ENCODE results near the gene RNF182. TPM values are rescaled to one million over a fixed set of nuclear protein-coding genes. Genes with fewer than 3 reads are reported as not detected.

Gene RNF182
- total RNA-seq, 2 experiments from 2014 or later: 0.11 to 0.20 TPM

GRCh38 chr6:14010275-14010674 lies 85.5 kb downstream of the RNF182 start:
- POLR2A ChIA-PET: no interaction called here
- DNase-seq (no peak), ATAC-seq (ENCODE audit: poor library complexity) (no peak)
- H3K36me3 Mint-ChIP-seq (ENCODE audit: low read depth): no peaks in the 10 kb centered on the region
- no peak overlapping the region for H3K4me3 Mint-ChIP-seq
- no peak for TF ChIP-seq CTCF (IDR thresholded peaks at IDR 0.05)
- CTCF ChIA-PET: no interaction called here
- Histone ChIP-seq H3K27ac (ENCODE audit: low read depth in 1 of 2, low read length in 2 of 2) (no peak overlapping the region), H3K4me1 (ENCODE audit: insufficient read depth, low read length) (no peaks in the 10 kb centered on the region), H3K4me3 (ENCODE audit: low read length) (no peak overlapping the region), H3K27me3 (ENCODE audit: control insufficient read depth in 1 of 2, insufficient read depth in 2 of 2, low read length in 2 of 2) (peaks cover 0 to 21% of the 10 kb centered on the region in 2 experiments), H3K36me3 (ENCODE audit: insufficient read depth, low read length) (no peaks in the 10 kb centered on the region), H3K9me3 (ENCODE audit: control insufficient read depth in 1 of 2, insufficient read depth in 1 of 2, low read length in 2 of 2) (no peaks in the 10 kb centered on the region)
- H3K4me1 Mint-ChIP-seq (ENCODE audit: low read depth): no peaks in the 10 kb centered on the region
- H3K27me3 Mint-ChIP-seq: peaks cover 22% of the 10 kb centered on the region
- no peak overlapping the region for H3K27ac Mint-ChIP-seq
- intact Hi-C loops (cut with DNase I, micrococcal nuclease): no loop called here
- H3K9me3 Mint-ChIP-seq: no peaks in the 10 kb centered on the region

GRCh38 chr6:14012313-14013030 lies 87.7 kb downstream of the RNF182 start:
- Mint-ChIP-seq H3K4me3 (no peak overlapping the region), H3K27me3 (peaks cover 7% of the 10 kb centered on the region)

DNA sequence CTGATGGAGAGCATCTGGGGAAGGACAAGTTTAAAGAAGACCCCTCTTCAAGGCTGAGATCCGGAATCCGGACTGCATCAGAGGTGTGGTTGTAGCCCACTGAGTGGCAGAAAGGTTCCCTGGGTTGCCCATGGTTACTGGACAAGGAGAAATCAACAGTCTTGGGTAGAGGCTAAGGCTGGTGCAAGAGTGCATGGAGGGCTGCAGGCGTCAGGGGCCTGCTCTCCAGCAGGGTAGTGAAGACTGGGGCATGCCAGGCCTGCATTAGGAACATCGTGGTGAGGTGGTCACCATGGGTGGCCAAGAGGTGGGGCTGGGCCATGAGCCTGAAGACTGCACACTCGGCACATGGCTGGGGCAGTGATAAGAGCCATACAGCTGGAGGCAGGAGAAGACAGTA lies 91.2 kb downstream of the RNF182 start:
- Histone ChIP-seq H3K4me1 (ENCODE audit: insufficient read depth, low read length) (no peaks in the 10 kb centered on the region), H3K36me3 (ENCODE audit: insufficient read depth, low read length) (no peaks in the 10 kb centered on the region), H3K4me3 (ENCODE audit: low read length) (no peak overlapping the region), H3K27ac (ENCODE audit: low read depth in 1 of 2, low read length in 2 of 2) (no peak overlapping the region), H3K9me3 (ENCODE audit: control insufficient read depth in 1 of 2, insufficient read depth in 1 of 2, low read length in 2 of 2) (no peaks in the 10 kb centered on the region), H3K27me3 (ENCODE audit: control insufficient read depth in 1 of 2, insufficient read depth in 2 of 2, low read length in 2 of 2) (peaks cover 0 to 7% of the 10 kb centered on the region in 2 experiments)
- intact Hi-C loops (cut with DNase I, micrococcal nuclease): no loop called here
- DNase-seq: no peak
- no peak for ATAC-seq (ENCODE audit: poor library complexity)
- ChIA-PET CTCF (no interaction called here), POLR2A (no interaction called here)
- no peaks in the 10 kb centered on the region for H3K9me3 Mint-ChIP-seq
- peaks cover 7% of the 10 kb centered on the region for H3K27me3 Mint-ChIP-seq
- no peak overlapping the region for H3K27ac Mint-ChIP-seq
- no peaks in the 10 kb centered on the region for H3K4me1 Mint-ChIP-seq (ENCODE audit: low read depth)
- TF ChIP-seq CTCF (IDR thresholded peaks at IDR 0.05): no peak
- no peak overlapping the region for H3K4me3 Mint-ChIP-seq
- H3K36me3 Mint-ChIP-seq (ENCODE audit: low read depth): no peaks in the 10 kb centered on the region

More at GRCh38 chr6:14012313-14013030, 87.7 kb downstream of the RNF182 start:
- H3K36me3 Mint-ChIP-seq (ENCODE audit: low read depth): no peaks in the 10 kb centered on the region
- H3K9me3 Mint-ChIP-seq: no peaks in the 10 kb centered on the region
- H3K27ac Mint-ChIP-seq: no peak overlapping the region
- ChIA-PET CTCF (interaction anchor here (1.5 kb wide), 1 partner anchor 9 kb away, joined by 4 read pairs; no protein-coding TSS in a partner anchor), POLR2A (interaction anchor here (0.6 kb wide), 1 partner anchor 1458 kb away, joined by 3 read pairs; no protein-coding TSS in a partner anchor)
- Histone ChIP-seq H3K4me1 (ENCODE audit: insufficient read depth, low read length) (no peaks in the 10 kb centered on the region), H3K27ac (ENCODE audit: low read depth in 1 of 2, low read length in 2 of 2) (no peak overlapping the region), H3K4me3 (ENCODE audit: low read length) (no peak overlapping the region), H3K36me3 (ENCODE audit: insufficient read depth, low read length) (no peaks in the 10 kb centered on the region), H3K9me3 (ENCODE audit: control insufficient read depth in 1 of 2, insufficient read depth in 1 of 2, low read length in 2 of 2) (no peaks in the 10 kb centered on the region), H3K27me3 (ENCODE audit: control insufficient read depth in 1 of 2, insufficient read depth in 2 of 2, low read length in 2 of 2) (peaks cover 0 to 15% of the 10 kb centered on the region in 2 experiments)
- intact Hi-C loops (cut with DNase I, micrococcal nuclease): no loop called here
- no peak for TF ChIP-seq CTCF (IDR thresholded peaks at IDR 0.05)
- no peaks in the 10 kb centered on the region for H3K4me1 Mint-ChIP-seq (ENCODE audit: low read depth)
- no peak for DNase-seq
- no peak for ATAC-seq (ENCODE audit: poor library complexity)

Measured in CD4-positive, alpha-beta T cell (primary cell).